Activated T-helper 9 cell treated with anti-CD3 and anti-CD28 coated beads, Interleukin-2, amount 50 U/mL, for 16 hours (primary cell): ENCODE measurements around the gene PPP2R5E.
"Not testable (repeated sequence)": the region's sequence is repeated elsewhere in the genome, so short reads cannot be mapped to it uniquely, and the experiment has no call there.

ENCODE experiments used
- DNase-seq: peaks from one replicate; pipeline ENCODE4 v3.0.0-alpha.2; 2020; ENCODE audit warnings: low read depth

PPP2R5E gene

DNA sequence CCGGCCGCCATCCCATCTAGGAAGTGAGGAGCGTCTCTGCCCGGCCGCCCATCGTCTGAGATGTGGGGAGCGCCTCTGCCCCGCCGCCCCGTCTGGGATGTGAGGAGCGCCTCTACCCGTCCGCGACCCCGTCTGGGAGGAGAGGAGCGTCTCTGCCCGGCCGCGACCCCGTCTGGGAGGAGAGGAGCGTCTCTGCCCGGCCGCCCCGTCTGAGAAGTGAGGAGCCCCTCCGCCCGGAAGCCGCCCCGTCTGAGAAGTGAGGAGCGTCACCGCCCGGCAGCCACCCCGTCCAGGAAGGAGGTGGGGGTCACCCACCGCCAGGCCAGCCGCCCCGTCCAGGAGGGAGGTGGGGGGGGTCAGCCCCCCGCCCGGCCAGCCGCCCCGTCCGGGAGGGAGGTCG lies 20.7 kb downstream of the PPP2R5E start:
- not testable (repeated sequence) for DNase-seq

- DNase-seq = no peak
These were observed 25.8 kb downstream of the PPP2R5E start for GRCh38 chr14:63517354-63517753.

DNA sequence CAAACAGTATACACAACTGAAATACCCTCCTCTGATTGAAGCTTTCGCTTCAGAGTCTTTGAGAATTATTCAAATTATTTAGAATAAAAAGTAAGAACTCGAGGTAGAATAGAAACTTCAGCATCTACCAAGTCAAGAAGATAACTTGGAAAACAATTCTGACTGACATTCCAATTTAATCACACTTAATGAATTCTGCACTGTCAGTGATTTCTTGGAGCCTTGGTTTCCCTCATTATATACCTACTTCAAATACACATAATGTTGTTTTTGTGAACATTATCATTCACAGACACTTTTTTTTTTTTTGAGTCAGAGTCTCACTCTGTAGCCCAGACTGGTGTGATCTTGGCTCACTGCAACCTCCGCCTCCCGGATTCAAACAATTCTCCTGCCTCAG lies 27.9 kb downstream of the PPP2R5E start:
- DNase-seq = no peak

GRCh38 chr14:63513756-63514155 lies 29.4 kb downstream of the PPP2R5E start:
- no peak for DNase-seq

DNA sequence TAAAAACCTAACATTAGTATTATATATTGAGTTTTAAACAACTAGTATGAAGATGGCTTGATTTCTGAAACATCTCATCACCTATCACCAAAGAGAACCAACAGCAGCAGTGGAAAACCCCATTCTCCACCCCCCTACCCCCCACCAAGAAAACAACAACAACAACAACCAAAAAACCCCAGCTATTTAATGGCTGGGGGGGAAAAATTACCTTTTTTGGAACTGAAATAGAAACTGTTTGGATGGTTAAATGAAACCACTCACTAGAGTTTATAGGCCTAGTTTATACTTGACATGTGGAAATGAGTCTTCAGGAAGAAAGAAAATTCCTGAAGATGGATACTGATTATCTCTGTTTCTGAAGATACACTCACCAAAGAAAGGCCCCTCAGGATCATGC lies 30.3 kb downstream of the PPP2R5E start:
- no peak for DNase-seq

GRCh38 chr14:63510538-63510937 lies 32.6 kb downstream of the PPP2R5E start:
- no peak for DNase-seq

DNA sequence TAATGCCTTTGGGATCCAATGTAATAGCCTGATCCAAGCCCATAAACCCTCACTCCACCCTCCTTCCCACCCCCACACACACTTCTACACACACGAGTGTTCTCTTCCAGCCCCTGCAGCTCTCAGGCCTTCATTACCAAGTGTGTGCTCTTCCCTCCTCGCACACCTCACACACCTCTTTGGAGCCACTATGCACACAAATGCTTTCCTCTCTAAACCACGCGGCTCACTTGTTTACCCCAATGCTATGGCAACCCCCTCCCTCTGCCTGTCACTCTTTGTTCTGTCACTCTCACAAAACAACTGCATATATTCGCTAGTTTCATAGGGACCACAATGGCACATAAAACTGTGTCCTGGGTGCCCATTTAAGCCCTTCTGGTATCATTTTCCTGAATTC lies 35.1 kb downstream of the PPP2R5E start:
- DNase-seq = no peak

DNA sequence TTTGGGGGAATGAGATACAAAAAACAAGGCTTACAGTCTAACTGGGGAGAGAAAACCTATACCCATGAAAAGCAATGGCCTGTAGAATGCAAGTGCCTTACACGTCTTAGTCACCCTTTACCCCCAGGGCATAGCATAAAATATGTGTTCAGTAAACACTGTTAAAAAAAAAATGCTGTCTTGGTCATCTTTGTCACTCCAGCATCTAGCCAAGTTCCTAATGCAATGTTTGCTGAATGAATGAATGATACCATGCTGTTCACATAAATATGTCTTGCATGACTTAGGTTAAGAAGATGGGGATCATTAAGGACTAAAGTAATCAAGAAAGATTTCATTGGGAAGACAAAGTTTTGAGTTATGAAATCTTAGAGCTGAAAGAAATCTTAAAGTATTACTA lies 38.5 kb downstream of the PPP2R5E start:
- no peak for DNase-seq

DNA sequence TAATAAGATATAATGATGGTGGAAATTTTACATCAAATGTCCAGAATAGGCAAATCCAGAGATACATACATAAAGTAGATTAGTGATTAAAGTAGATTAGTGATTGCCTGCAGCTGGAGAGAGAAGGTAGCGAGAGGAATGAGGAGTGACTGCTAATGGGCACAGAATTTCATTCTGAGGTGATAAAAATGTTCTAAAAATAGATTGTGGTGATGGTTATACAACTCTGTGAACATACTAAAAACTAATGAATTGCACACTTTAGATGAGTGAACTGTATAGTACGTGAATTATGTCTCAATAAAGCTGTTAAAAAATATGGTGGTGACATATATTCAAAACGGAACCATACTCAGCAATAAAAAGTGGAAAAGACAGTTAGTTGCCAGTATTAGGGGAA lies 41.7 kb downstream of the PPP2R5E start:
- no peak for DNase-seq

DNA sequence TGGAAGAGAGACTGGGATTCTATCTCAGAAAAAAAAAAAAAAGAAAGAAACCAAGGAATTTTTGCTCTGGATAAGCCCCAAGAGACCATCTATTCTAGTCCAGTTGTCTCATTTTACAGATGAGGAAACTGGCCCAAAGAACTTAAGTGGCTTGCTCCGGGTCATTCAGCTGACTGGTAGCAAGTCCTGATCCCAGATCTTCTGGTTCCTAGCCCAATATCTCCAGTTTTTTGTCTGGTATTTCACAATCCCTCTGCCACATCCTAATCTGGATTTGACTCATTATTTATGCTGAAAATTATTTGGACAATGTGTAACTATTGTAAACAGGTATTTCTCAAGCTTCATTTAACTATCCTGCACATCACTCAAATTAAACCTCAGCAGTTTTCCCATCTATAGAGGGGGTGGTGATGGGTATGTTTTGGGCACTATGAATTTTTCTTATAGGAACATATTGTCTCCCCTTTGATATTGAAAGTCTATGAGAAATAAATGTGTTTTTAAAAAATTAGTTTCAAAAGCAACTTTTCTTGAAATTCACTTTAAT lies 43.4 kb downstream of the PPP2R5E start:
- no peak for DNase-seq

GRCh38 chr14:63496837-63497400 lies 46.3 kb downstream of the PPP2R5E start:
- DNase-seq = no peak

GRCh38 chr14:63493246-63493645 lies 49.9 kb downstream of the PPP2R5E start:
- no peak for DNase-seq

- no peak for DNase-seq
These were observed 50.8 kb downstream of the PPP2R5E start for GRCh38 chr14:63492391-63492790.

DNA sequence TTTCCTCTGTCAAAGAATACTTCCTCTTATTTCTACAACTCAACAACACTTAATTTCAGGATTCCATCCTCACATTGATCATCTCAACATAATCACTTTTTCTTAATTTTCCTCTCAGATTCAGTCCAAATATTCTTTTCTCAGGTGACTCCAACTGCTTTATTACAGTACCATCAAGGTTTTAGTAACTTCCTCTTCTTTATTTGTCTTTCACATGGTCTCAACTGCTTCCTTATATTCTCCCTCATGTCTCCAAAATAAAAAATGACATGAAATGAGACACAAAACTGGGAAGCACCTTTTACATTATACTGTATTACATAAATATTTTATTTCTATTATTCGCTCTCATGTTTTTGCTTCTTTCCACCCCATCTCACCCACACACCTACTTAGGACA lies 55.5 kb downstream of the PPP2R5E start:
- no peak for DNase-seq

- no peak for DNase-seq
These were observed 56.4 kb downstream of the PPP2R5E start for GRCh38 chr14:63486738-63487137.

GRCh38 chr14:63483315-63483714 lies 59.9 kb downstream of the PPP2R5E start:
- no peak for DNase-seq

- DNase-seq = no peak
These were observed 62.6 kb downstream of the PPP2R5E start for GRCh38 chr14:63480599-63480998.

- no peak for DNase-seq
These were observed 64.7 kb downstream of the PPP2R5E start for GRCh38 chr14:63478437-63478852.

DNA sequence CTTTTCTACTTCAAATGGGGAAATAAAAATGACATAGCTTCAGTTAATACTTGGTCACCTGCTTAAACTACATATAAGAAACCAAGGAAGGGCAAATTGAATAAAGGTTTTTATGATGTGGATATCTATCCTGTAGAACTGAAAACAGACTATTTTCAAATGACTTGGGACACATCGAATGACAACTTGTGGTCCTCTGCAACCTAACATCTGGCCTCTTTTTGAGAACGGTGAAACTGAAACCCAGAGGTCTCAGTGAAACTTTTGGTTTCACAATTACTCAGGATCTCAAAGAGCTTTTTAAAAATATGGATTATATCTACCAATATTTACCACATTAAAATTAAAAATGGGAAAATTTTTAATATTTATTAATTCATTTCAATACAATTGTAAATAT lies 65.2 kb downstream of the PPP2R5E start:
- DNase-seq = no peak

DNA sequence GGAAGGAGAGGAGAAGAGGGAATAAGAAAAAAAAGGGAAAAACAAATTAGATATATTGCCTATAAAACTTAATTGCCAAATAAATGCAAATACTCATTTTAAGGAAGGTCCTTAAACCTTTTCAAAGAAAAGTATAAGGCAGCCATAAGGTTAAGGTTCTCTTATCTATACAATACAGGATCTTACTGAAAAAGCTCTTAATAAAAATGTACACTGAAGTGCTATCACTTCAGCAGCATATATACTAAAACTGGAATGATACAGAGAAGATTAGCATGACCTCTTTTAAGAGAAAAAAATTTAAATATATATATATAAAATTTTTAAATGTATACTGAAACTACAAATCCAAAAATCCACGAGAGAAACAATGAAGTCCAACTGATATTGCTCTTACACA lies 65.6 kb downstream of the PPP2R5E start:
- DNase-seq = no peak

GRCh38 chr14:63475761-63476160 lies 67.4 kb downstream of the PPP2R5E start:
- no peak for DNase-seq

DNA sequence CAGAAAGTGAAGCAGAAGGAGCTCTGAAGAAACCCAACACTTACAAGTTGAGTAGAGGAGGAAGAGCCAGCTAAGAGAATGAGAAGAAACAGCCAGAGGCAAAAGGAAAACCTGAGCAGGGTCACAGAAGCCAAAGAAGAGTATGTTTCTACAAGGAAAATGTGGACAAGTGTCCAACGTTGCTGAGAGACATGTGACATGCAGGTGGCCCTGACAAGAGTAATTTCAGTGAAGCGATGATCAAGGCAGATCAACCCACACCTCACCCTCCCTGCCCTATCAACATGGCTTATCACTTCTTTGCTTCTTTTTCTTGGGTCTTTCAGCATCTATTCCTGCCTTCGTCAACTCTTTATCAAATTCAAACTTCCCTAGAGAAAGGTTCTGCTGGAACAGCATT lies 68.3 kb downstream of the PPP2R5E start:
- no peak for DNase-seq

DNA sequence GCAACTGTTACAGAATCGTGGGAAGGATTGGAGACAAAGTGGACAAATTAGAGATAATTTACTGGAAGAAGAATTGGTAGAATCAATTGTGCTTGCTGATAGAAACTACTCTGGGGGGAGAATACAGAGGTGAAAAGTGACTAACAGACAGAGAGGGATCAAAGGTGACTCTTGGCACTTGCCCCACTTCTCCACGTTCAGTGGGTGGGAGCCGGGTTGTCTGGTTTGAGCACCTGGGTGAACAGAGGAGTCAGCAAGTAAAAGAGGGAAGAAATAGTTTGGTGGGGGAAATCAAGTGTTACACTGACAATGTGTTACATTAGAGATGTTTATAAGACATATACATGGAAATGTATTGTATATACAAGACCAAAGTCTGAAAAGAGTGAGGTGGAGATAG lies 69.1 kb downstream of the PPP2R5E start:
- no peak for DNase-seq

DNA sequence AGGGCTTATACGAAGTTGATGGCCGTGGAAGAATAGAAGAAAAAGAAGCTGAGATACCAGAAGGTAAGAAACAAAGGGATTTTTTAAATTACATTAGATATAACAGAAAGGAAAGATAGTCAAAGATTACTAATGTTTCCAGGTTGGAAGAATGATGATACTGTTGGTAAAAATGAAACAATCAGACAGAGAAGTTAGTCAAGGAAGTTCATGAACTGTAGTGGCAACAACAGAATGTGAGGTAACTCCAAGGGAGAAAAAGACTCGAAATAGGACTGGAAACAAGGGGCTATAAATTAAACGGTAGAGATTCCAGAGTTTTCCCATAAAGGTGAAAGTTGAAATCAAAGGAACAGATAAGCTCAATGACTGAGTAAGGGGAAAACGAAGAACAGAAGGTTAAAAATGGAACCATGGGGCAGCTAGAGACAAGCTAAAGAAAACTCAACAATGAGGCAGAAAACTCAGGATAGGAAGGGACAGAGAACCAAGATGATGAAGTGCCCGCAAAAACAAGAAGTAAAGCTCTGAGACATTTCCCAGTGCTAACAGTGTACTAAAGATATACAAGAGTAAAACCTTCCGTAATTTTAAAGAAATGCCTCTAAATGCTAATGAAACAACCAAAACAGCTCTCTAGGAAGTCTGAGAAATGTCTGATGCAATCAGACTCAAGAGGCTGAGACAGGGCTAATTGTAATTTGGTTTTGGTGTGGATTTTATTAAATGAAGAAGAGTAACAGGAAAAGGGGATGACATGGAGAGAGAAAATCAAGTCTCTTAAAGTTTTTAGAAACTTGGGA lies 70.0 kb downstream of the PPP2R5E start:
- no peak for DNase-seq
